Neuronal stem cell (in vitro differentiated cells): ENCODE results near the gene ZPLD1.

ENCODE experiments used
- DNase-seq: peaks from one replicate; pipeline ENCODE4 v3.0.0-alpha.2; 2013; ENCODE audit warnings: low spot score
- H2AFZ ChIP-seq: one replicate; pipeline ENCODE4 v1.6.1; 2013; ENCODE audit warnings: mild to moderate bottlenecking, low read length, inconsistent platforms
- H2AK5ac ChIP-seq: 2 replicates; pipeline ENCODE4 v1.6.1; 2013; ENCODE audit warnings: low read depth, mild to moderate bottlenecking, inconsistent platforms, low read length, moderate library complexity, mixed read lengths
- H2BK120ac ChIP-seq: 2 replicates; pipeline ENCODE4 v1.6.1; 2013; ENCODE audit warnings: low read depth, mild to moderate bottlenecking, inconsistent platforms, low read length, moderate library complexity, mixed read lengths
- H2BK12ac ChIP-seq: one replicate; pipeline ENCODE4 v1.6.1; 2013; ENCODE audit warnings: low read length, inconsistent platforms
- H2BK15ac ChIP-seq: 2 replicates; pipeline ENCODE4 v1.6.1; 2013; ENCODE audit warnings: mild to moderate bottlenecking, low read length, inconsistent platforms, mixed read lengths
- H2BK5ac ChIP-seq: one replicate; pipeline ENCODE4 v1.6.1; 2013; ENCODE audit warnings: inconsistent platforms, mild to moderate bottlenecking, low read length, moderate library complexity
- H3K14ac ChIP-seq: one replicate; pipeline ENCODE4 v1.6.1; 2013; ENCODE audit warnings: low read length, inconsistent platforms
- H3K18ac ChIP-seq: 2 replicates; pipeline ENCODE4 v1.6.1; 2013; ENCODE audit warnings: low read length, inconsistent platforms
- H3K23ac ChIP-seq: 2 replicates; pipeline ENCODE4 v1.6.1; 2013; ENCODE audit warnings: low read depth, mild to moderate bottlenecking, mixed read lengths, low read length, inconsistent platforms; ENCODE audit not compliant: poor library complexity
- H3K27ac ChIP-seq: replicated peaks from 3 replicates; pipeline ENCODE4 v1.5.1; 2013; ENCODE audit warnings: low read length, inconsistent platforms
- H3K27me3 ChIP-seq, 3 experiments: 2 replicates each; pipeline ENCODE4 v1.6.1; 2013; ENCODE audit warnings: low read length in 3 of 3, mild to moderate bottlenecking in 2 of 3, inconsistent platforms in 1 of 3, low read depth in 1 of 3, mixed read lengths in 1 of 3, moderate library complexity in 1 of 3; ENCODE audit not compliant: control insufficient read depth in 3 of 3, insufficient read depth in 3 of 3
- H3K36me3 ChIP-seq, 2 donors: replicated peaks in 1 of 2; 2 replicates each; pipeline ENCODE4 v1.6.1; 2013; ENCODE audit warnings: low read length in 2 of 2; ENCODE audit not compliant: control insufficient read depth in 2 of 2, insufficient read depth in 2 of 2
- H3K4ac ChIP-seq: 2 replicates; pipeline ENCODE4 v1.6.1; 2013; ENCODE audit warnings: inconsistent platforms, mild to moderate bottlenecking, low read length, moderate library complexity
- H3K4me1 ChIP-seq, 2 donors: 1 replicate in 1 of 2; 2 replicates in 1 of 2; pipeline ENCODE4 v1.6.1; 2013; ENCODE audit warnings: low read length in 2 of 2, low read depth in 1 of 2; ENCODE audit not compliant: control insufficient read depth in 2 of 2, insufficient read depth in 1 of 2
- H3K4me2 ChIP-seq: one replicate; pipeline ENCODE4 v1.6.1; 2013; ENCODE audit warnings: mild to moderate bottlenecking, low read length, inconsistent platforms; ENCODE audit not compliant: insufficient read depth, poor library complexity, severe bottlenecking
- H3K4me3 ChIP-seq, 2 donors: 2 replicates each; pipeline ENCODE4 v1.5.1; 2013; ENCODE audit warnings: low read length in 2 of 2, mild to moderate bottlenecking in 2 of 2, inconsistent platforms in 1 of 2, moderate library complexity in 1 of 2
- H3K79me1 ChIP-seq: one replicate; pipeline ENCODE4 v1.6.1; 2013; ENCODE audit warnings: low read depth, mild to moderate bottlenecking, inconsistent platforms, low read length, moderate library complexity
- H3K9ac ChIP-seq: one replicate; pipeline ENCODE4 v1.6.1; 2013; ENCODE audit warnings: mild to moderate bottlenecking, low read depth, low read length, inconsistent platforms; ENCODE audit not compliant: poor library complexity
- H3K9me3 ChIP-seq, 2 donors: replicated peaks in 1 of 2; 2 replicates each; pipeline versions ENCODE3 to v1.6.1; 2013; ENCODE audit warnings: low read length in 2 of 2, mild to moderate bottlenecking in 2 of 2, inconsistent platforms in 1 of 2, low read depth in 1 of 2, mixed read lengths in 1 of 2, moderate library complexity in 1 of 2; ENCODE audit not compliant: control insufficient read depth in 2 of 2, insufficient read depth in 1 of 2
- H4K8ac ChIP-seq: one replicate; pipeline ENCODE4 v1.6.1; 2013; ENCODE audit warnings: low read depth, mild to moderate bottlenecking, inconsistent platforms, low read length, moderate library complexity
- H4K91ac ChIP-seq: one replicate; pipeline ENCODE4 v1.6.1; 2013; ENCODE audit warnings: low read length, low read depth, mild to moderate bottlenecking, inconsistent platforms; ENCODE audit not compliant: poor library complexity
- WGBS, 2 donors: extraction: QIAGEN DNeasy Blood & Tissue Kit; methylation state at CpG; one replicate each; pipeline ENCODE4 v1.1.7; 2013; ENCODE audit warnings: missing lambda C conversion rate in 2 of 2, mixed read lengths in 1 of 2; ENCODE audit not compliant: insufficient read length in 2 of 2, insufficient replicate concordance in 1 of 2; ENCODE audit errors: extremely low coverage in 2 of 2; 5-methylcytosine and 5-hydroxymethylcytosine counted together

ZPLD1 gene

DNA sequence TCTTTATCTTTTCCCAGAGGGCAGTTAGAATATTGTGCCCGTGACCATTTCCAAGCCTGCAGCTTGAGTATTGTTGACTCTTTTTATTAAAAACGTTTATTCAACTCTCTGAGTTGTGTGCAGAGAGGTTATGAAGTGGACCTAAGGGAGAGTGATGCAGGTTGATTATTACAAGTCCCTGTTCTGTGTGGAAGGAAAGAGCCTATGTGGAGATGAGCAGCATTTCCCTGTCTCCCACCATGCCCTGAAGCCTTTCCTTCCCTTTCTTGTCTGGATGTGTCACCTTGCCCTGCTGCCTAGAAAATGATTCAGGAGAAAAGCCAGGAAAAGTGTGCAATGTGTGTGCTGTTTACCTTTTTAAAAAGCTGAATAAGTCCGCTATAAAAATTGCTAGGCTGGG is 19.4 kb downstream of the ZPLD1 start:
- no peak overlapping the region for H3K4me2 ChIP-seq
- no peak overlapping the region for H3K9ac ChIP-seq
- H2BK12ac ChIP-seq = no peak overlapping the region
- no peak overlapping the region for H3K4ac ChIP-seq
- H2BK5ac ChIP-seq = no peak overlapping the region
- no peaks in the 10 kb centered on the region for H3K36me3 ChIP-seq
- no peaks in the 10 kb centered on the region for H3K4me1 ChIP-seq
- no peak overlapping the region for H3K18ac ChIP-seq
- no peak overlapping the region for H2AK5ac ChIP-seq
- no peak overlapping the region for H3K23ac ChIP-seq
- no peaks in the 10 kb centered on the region for H3K27me3 ChIP-seq
- H3K79me1 ChIP-seq = no peaks in the 10 kb centered on the region
- no peak overlapping the region for H2BK120ac ChIP-seq
- H3K9me3 ChIP-seq = no peaks in the 10 kb centered on the region
- no peak overlapping the region for H4K8ac ChIP-seq
- DNase-seq = no peak
- no peak overlapping the region for H3K27ac ChIP-seq
- H2BK15ac ChIP-seq = no peak overlapping the region
- H4K91ac ChIP-seq = no peak overlapping the region
- H3K14ac ChIP-seq = no peak overlapping the region
- WGBS, 2 donors = no CpG with 5 or more reads among the region's 3 CpGs
- no peak overlapping the region for H2AFZ ChIP-seq
- H3K4me3 ChIP-seq = no peak overlapping the region

DNA sequence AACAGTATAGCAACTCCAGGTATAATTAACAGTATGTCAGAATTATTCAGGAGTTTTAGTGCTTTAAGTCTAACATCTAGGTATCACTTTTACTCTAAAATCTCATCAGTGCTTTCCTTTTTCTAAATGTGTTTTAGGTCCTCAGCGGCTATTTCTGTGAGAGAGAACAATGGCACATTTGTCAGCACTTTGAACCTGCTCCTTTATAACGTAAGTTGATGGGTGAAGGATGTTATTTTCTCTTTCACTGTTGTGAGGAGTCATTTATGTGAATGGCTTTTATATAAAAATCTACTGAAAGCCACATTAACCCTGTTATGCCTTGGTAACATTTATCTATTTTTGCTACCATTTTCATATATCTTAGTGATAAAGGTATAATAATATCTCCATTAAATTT is 22.8 kb downstream of the ZPLD1 start:
- H3K14ac ChIP-seq = no peak overlapping the region
- no peak overlapping the region for H4K91ac ChIP-seq
- H3K79me1 ChIP-seq = no peaks in the 10 kb centered on the region
- no peak overlapping the region for H3K18ac ChIP-seq
- H3K4me2 ChIP-seq = no peak overlapping the region
- no peak overlapping the region for H3K23ac ChIP-seq
- no peak overlapping the region for H2BK15ac ChIP-seq
- H2AK5ac ChIP-seq = no peak overlapping the region
- DNase-seq = no peak
- H2AFZ ChIP-seq = no peak overlapping the region
- no peak overlapping the region for H2BK120ac ChIP-seq
- H3K4ac ChIP-seq = no peak overlapping the region
- H2BK5ac ChIP-seq = no peak overlapping the region
- H3K27ac ChIP-seq = no peak overlapping the region
- H3K36me3 ChIP-seq = no peaks in the 10 kb centered on the region
- no peak overlapping the region for H2BK12ac ChIP-seq
- WGBS, 2 donors = no CpG with 5 or more reads among the region's 2 CpGs
- no peak overlapping the region for H3K9ac ChIP-seq
- H3K27me3 ChIP-seq = no peaks in the 10 kb centered on the region
- H4K8ac ChIP-seq = no peak overlapping the region
- no peak overlapping the region for H3K4me3 ChIP-seq
- no peaks in the 10 kb centered on the region for H3K9me3 ChIP-seq
- no peaks in the 10 kb centered on the region for H3K4me1 ChIP-seq

DNA sequence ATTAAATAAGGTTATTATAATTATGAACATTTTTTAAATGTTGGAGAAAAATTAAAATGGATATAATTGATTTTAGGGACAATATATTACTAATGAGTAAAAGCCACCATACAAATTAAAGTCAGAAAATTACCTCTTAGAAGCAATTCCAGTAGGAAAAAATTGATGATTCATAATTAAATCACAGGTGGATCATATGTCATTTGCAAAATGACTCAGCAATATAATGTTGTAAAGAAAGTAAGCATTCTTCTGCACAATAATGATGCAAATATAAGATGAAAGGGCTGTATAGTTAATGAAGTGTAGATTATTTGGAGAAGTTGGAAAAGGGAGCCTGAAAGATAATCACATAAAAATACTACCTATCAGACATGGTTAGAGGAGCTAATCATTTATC is 25.8 kb downstream of the ZPLD1 start:
- H3K4ac ChIP-seq = no peak overlapping the region
- H3K27me3 ChIP-seq = no peaks in the 10 kb centered on the region
- H3K9me3 ChIP-seq = no peaks in the 10 kb centered on the region
- no peaks in the 10 kb centered on the region for H3K36me3 ChIP-seq
- H2BK12ac ChIP-seq = no peak overlapping the region
- H2BK120ac ChIP-seq = no peak overlapping the region
- H3K4me3 ChIP-seq = no peak overlapping the region
- no peak overlapping the region for H3K4me2 ChIP-seq
- H4K8ac ChIP-seq = no peak overlapping the region
- no peak overlapping the region for H3K18ac ChIP-seq
- no peak for DNase-seq
- H2AK5ac ChIP-seq = no peak overlapping the region
- no peaks in the 10 kb centered on the region for H3K79me1 ChIP-seq
- no peak overlapping the region for H2AFZ ChIP-seq
- H2BK15ac ChIP-seq = no peak overlapping the region
- H3K14ac ChIP-seq = no peak overlapping the region
- H4K91ac ChIP-seq = no peak overlapping the region
- H3K27ac ChIP-seq = no peak overlapping the region
- no peak overlapping the region for H2BK5ac ChIP-seq
- no peaks in the 10 kb centered on the region for H3K4me1 ChIP-seq
- H3K23ac ChIP-seq = no peak overlapping the region
- no peak overlapping the region for H3K9ac ChIP-seq

DNA sequence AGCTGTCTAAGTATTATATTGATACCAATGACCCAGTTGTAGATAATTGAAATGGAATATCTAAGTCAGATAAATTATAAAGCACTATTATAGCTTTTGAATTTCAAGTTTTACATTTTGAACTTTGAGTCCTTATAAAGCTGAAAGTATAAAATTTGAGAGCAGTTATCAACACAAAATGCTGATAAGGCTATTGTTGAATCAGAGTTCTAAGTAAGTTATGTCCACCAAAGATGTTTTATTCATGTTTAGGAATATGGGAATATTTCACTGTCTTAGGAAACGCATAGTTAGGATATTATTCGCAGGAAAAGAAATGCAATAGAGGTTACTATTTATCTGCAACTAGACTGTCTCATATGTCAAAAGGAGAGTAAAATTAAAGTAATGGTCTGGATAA is 29.4 kb downstream of the ZPLD1 start:
- no peak overlapping the region for H3K23ac ChIP-seq
- no peak overlapping the region for H3K27ac ChIP-seq

More for the DNA sequence above, 29.4 kb downstream of the ZPLD1 start:
- no peak overlapping the region for H4K91ac ChIP-seq
- no peaks in the 10 kb centered on the region for H3K79me1 ChIP-seq
- no peak overlapping the region for H2AK5ac ChIP-seq
- no peak overlapping the region for H2AFZ ChIP-seq
- H3K4me3 ChIP-seq = no peak overlapping the region
- H2BK12ac ChIP-seq = no peak overlapping the region
- no peak overlapping the region for H3K4ac ChIP-seq
- no peak overlapping the region for H3K18ac ChIP-seq
- no peak for DNase-seq
- H3K14ac ChIP-seq = no peak overlapping the region
- no peak overlapping the region for H4K8ac ChIP-seq
- no peak overlapping the region for H2BK15ac ChIP-seq
- H3K9ac ChIP-seq = no peak overlapping the region
- H3K36me3 ChIP-seq = no peaks in the 10 kb centered on the region
- H3K27me3 ChIP-seq = no peaks in the 10 kb centered on the region
- WGBS, 2 donors = no CpG with 5 or more reads among the region's 2 CpGs
- H3K4me2 ChIP-seq = no peak overlapping the region
- no peak overlapping the region for H2BK5ac ChIP-seq
- H3K9me3 ChIP-seq = no peaks in the 10 kb centered on the region
- H2BK120ac ChIP-seq = no peak overlapping the region
- H3K4me1 ChIP-seq = no peaks in the 10 kb centered on the region
